GM08714 (cell line): ENCODE measurements around the gene PCDHGA1.
"Not testable (repeated sequence)": the region's sequence is repeated elsewhere in the genome, so short reads cannot be mapped to it uniquely, and the experiment has no call there.

ENCODE experiments used
- H3K4me3 ChIP-seq: fragments of 200-500 bp; sonication (Bioruptor generic); 2 replicates; pipeline ENCODE4 v1.5.1; 2014; ENCODE audit warnings: mild to moderate bottlenecking, low read length, inconsistent platforms
- ZNF274 ChIP-seq: IDR thresholded peaks from 2 replicates; pipeline ENCODE4 v1.6.1; 2012; ENCODE audit warnings: mild to moderate bottlenecking, low read depth, low read length

The PCDHGA1 gene

GRCh38 chr5:141421489-141421855 lies 91.2 kb downstream of the PCDHGA1 start:
- no peak for TF ChIP-seq ZNF274
- peak overlapping the region; percentile 56 for H3K4me3 ChIP-seq

GRCh38 chr5:141422742-141423291 lies 92.5 kb downstream of the PCDHGA1 start:
- no peak overlapping the region for H3K4me3 ChIP-seq
- no peak for TF ChIP-seq ZNF274

- no peak overlapping the region for H3K4me3 ChIP-seq
- no peak for TF ChIP-seq ZNF274
Observed at GRCh38 chr5:141427783-141428426, 97.6 kb downstream of the PCDHGA1 start.

- H3K4me3 ChIP-seq: peak within 1 kb of the TSS; percentile 43; the same call in 1 of the 2 replicates
Observed at GRCh38 chr5:141430332-141431113, 100.2 kb downstream of the PCDHGA1 start, which contains the start of gene PCDHGA12. PCDHGA12 (plus strand) TSS chr5:141430507; CDS start chr5:141430760, 253 bp downstream.

GRCh38 chr5:141431286-141431685 lies 101.0 kb downstream of the PCDHGA1 start:
- peak overlapping the region; percentile 43; the same call in 1 of the 2 replicates for H3K4me3 ChIP-seq
- no peak for TF ChIP-seq ZNF274

More at GRCh38 chr5:141430332-141431113, 100.2 kb downstream of the PCDHGA1 start, which contains the start of gene PCDHGA12:
- no peak for TF ChIP-seq ZNF274

GRCh38 chr5:141432308-141432707 lies 102.0 kb downstream of the PCDHGA1 start:
- not testable (repeated sequence) for H3K4me3 ChIP-seq

GRCh38 chr5:141432726-141433125 lies 102.4 kb downstream of the PCDHGA1 start:
- H3K4me3 ChIP-seq: not testable (repeated sequence)

- TF ChIP-seq ZNF274: no peak
- H3K4me3 ChIP-seq: no peak overlapping the region
Observed at GRCh38 chr5:141434006-141434405, 103.7 kb downstream of the PCDHGA1 start.

GRCh38 chr5:141437221-141437620 lies 106.9 kb downstream of the PCDHGA1 start:
- no peak for TF ChIP-seq ZNF274
- H3K4me3 ChIP-seq: no peak overlapping the region

- TF ChIP-seq ZNF274: no peak
Observed at GRCh38 chr5:141439411-141440141, 109.3 kb downstream of the PCDHGA1 start.

GRCh38 chr5:141440341-141440740 lies 110.0 kb downstream of the PCDHGA1 start:
- H3K4me3 ChIP-seq: no peak overlapping the region
- no peak for TF ChIP-seq ZNF274

More at GRCh38 chr5:141439411-141440141, 109.3 kb downstream of the PCDHGA1 start:
- no peak overlapping the region for H3K4me3 ChIP-seq

GRCh38 chr5:141441571-141442170 lies 111.4 kb downstream of the PCDHGA1 start:
- TF ChIP-seq ZNF274: no peak
- H3K4me3 ChIP-seq: no peak overlapping the region

GRCh38 chr5:141465351-141465750 lies 135.0 kb downstream of the PCDHGA1 start:
- no peak overlapping the region for H3K4me3 ChIP-seq
- no peak for TF ChIP-seq ZNF274

- TF ChIP-seq ZNF274: no peak
- peak within 1 kb of the TSS; percentile 45; the same call in 1 of the 2 replicates for H3K4me3 ChIP-seq
Observed at GRCh38 chr5:141475625-141476131, 145.4 kb downstream of the PCDHGA1 start, which contains the start of gene PCDHGC3. PCDHGC3 (plus strand) TSS chr5:141475966; CDS start chr5:141476117, 151 bp downstream.
